Activated CD4-positive, alpha-beta memory T cell treated with anti-CD3 and anti-CD28 coated beads for 36 hours (primary cell): Measurements from ENCODE around the gene MAP7. TPM values are rescaled to one million over a fixed set of nuclear protein-coding genes. Genes with fewer than 3 reads are reported as not detected.

Experiments used
- CTCF ChIA-PET: fragments of 350-600 bp; sonication (Branson Sonifier 250); formaldehyde crosslinking; loops from one replicate; lab custom pipeline; 2021; ENCODE audit warnings: antibody characterized with exemption, inconsistent platforms; lab: Charles Lee
- POLR2A ChIA-PET: fragments of 350-600 bp; sonication (Branson Sonifier 250); formaldehyde crosslinking; loops from one replicate; lab custom pipeline; 2021; ENCODE audit warnings: antibody characterized with exemption; lab: Charles Lee
- DNase-seq: peaks from one replicate; pipeline ENCODE4 v3.0.0-alpha.2; 2020
- H3K27ac Mint-ChIP-seq: one replicate; pipeline ENCODE4 v1.8.0; 2021; ENCODE audit warnings: mixed read lengths
- H3K27me3 Mint-ChIP-seq: one replicate; pipeline ENCODE4 v1.8.0; 2021; ENCODE audit warnings: mixed read lengths
- H3K36me3 Mint-ChIP-seq: one replicate; pipeline ENCODE4 v1.8.0; 2021; ENCODE audit warnings: mixed read lengths
- H3K4me1 Mint-ChIP-seq: one replicate; pipeline ENCODE4 v1.8.0; 2021; ENCODE audit warnings: low read depth, mixed read lengths
- H3K4me3 Mint-ChIP-seq: one replicate; pipeline ENCODE4 v1.8.0; 2021; ENCODE audit warnings: mild to moderate bottlenecking, mixed read lengths
- H3K9me3 Mint-ChIP-seq: one replicate; pipeline ENCODE4 v1.8.0; 2021; ENCODE audit warnings: mixed read lengths
- intact Hi-C: fragments of 100-400 bp; cut with micrococcal nuclease; formaldehyde crosslinking; loops from one replicate; pipeline ENCODE4 v1.15.1; 2023
- total RNA-seq, 2 experiments: library from RNA; stranded (reverse); gene quantifications; one replicate each; pipeline ENCODE4 v1.2.3, GENCODE V29; 2021

MAP7 gene
- total RNA-seq, 2 experiments from 2014 or later: 1.2 to 1.3 TPM

GRCh38 chr6:136426627-136427377, 123.4 kb downstream of the MAP7 start:
- no peak for DNase-seq
- CTCF ChIA-PET: no interaction called here
- Mint-ChIP-seq H3K4me1 (no peaks in the 10 kb centered on the region), H3K27ac (no peak overlapping the region), H3K36me3 (no peaks in the 10 kb centered on the region), H3K4me3 (no peak overlapping the region), H3K27me3 (peaks cover 6% of the 10 kb centered on the region), H3K9me3 (no peaks in the 10 kb centered on the region)
- POLR2A ChIA-PET: no interaction called here
- intact Hi-C loops: no loop called here

GRCh38 chr6:136425793-136426192, 124.4 kb downstream of the MAP7 start:
- Mint-ChIP-seq H3K9me3 (no peaks in the 10 kb centered on the region), H3K27me3 (peaks cover 2% of the 10 kb centered on the region), H3K4me1 (no peaks in the 10 kb centered on the region), H3K36me3 (no peaks in the 10 kb centered on the region), H3K27ac (no peak overlapping the region), H3K4me3 (no peak overlapping the region)
- ChIA-PET CTCF (no interaction called here), POLR2A (no interaction called here)
- intact Hi-C loops: no loop called here
- no peak for DNase-seq

GRCh38 chr6:136424901-136425300, 125.3 kb downstream of the MAP7 start:
- H3K36me3 Mint-ChIP-seq: no peaks in the 10 kb centered on the region
- no peak overlapping the region for H3K27ac Mint-ChIP-seq
- POLR2A ChIA-PET: no interaction called here
- intact Hi-C loops: no loop called here
- no peak overlapping the region for H3K4me3 Mint-ChIP-seq
- CTCF ChIA-PET: no interaction called here
- H3K27me3 Mint-ChIP-seq: no peaks in the 10 kb centered on the region
- H3K4me1 Mint-ChIP-seq: no peaks in the 10 kb centered on the region
- no peak for DNase-seq
- H3K9me3 Mint-ChIP-seq: no peaks in the 10 kb centered on the region

- H3K36me3 Mint-ChIP-seq: no peaks in the 10 kb centered on the region
- intact Hi-C loops: no loop called here
- H3K27me3 Mint-ChIP-seq: no peaks in the 10 kb centered on the region
- H3K27ac Mint-ChIP-seq: no peak overlapping the region
- H3K9me3 Mint-ChIP-seq: no peaks in the 10 kb centered on the region
- no peak overlapping the region for H3K4me3 Mint-ChIP-seq
- DNase-seq: no peak
- H3K4me1 Mint-ChIP-seq: no peaks in the 10 kb centered on the region
- ChIA-PET CTCF (no interaction called here), POLR2A (no interaction called here)
These were observed 125.8 kb downstream of the MAP7 start for GRCh38 chr6:136424450-136424849.

GRCh38 chr6:136421537-136422158, 128.6 kb downstream of the MAP7 start:
- Mint-ChIP-seq H3K4me3 (no peak overlapping the region), H3K27ac (no peak overlapping the region), H3K9me3 (no peaks in the 10 kb centered on the region), H3K36me3 (no peaks in the 10 kb centered on the region), H3K4me1 (no peaks in the 10 kb centered on the region), H3K27me3 (no peaks in the 10 kb centered on the region)
- ChIA-PET POLR2A (no interaction called here), CTCF (no interaction called here)
- DNase-seq: no peak
- intact Hi-C loops: no loop called here

GRCh38 chr6:136420853-136421252, 129.4 kb downstream of the MAP7 start:
- ChIA-PET CTCF (no interaction called here), POLR2A (no interaction called here)
- H3K27me3 Mint-ChIP-seq: no peaks in the 10 kb centered on the region
- no peaks in the 10 kb centered on the region for H3K36me3 Mint-ChIP-seq
- no peak for DNase-seq
- intact Hi-C loops: no loop called here
- H3K4me3 Mint-ChIP-seq: no peak overlapping the region
- no peaks in the 10 kb centered on the region for H3K4me1 Mint-ChIP-seq
- H3K27ac Mint-ChIP-seq: no peak overlapping the region
- H3K9me3 Mint-ChIP-seq: no peaks in the 10 kb centered on the region

- Mint-ChIP-seq H3K4me3 (no peak overlapping the region), H3K36me3 (no peaks in the 10 kb centered on the region), H3K27me3 (no peaks in the 10 kb centered on the region), H3K4me1 (no peaks in the 10 kb centered on the region), H3K9me3 (no peaks in the 10 kb centered on the region), H3K27ac (no peak overlapping the region)
- CTCF ChIA-PET: no interaction called here
- no peak for DNase-seq
- intact Hi-C loops: no loop called here
- POLR2A ChIA-PET: no interaction called here
These were observed 134.7 kb downstream of the MAP7 start for GRCh38 chr6:136415351-136416007.

- Mint-ChIP-seq H3K36me3 (no peaks in the 10 kb centered on the region), H3K4me1 (peaks cover 3% of the 10 kb centered on the region), H3K27me3 (no peaks in the 10 kb centered on the region), H3K4me3 (no peak overlapping the region), H3K27ac (no peak overlapping the region), H3K9me3 (no peaks in the 10 kb centered on the region)
- intact Hi-C loops: no loop called here
- ChIA-PET CTCF (no interaction called here), POLR2A (no interaction called here)
- DNase-seq: no peak
These were observed 137.8 kb downstream of the MAP7 start for GRCh38 chr6:136412410-136412809.

- H3K4me1 Mint-ChIP-seq: peaks cover 3% of the 10 kb centered on the region
- POLR2A ChIA-PET: no interaction called here
- no peak overlapping the region for H3K27ac Mint-ChIP-seq
- DNase-seq: no peak
- intact Hi-C loops: no loop called here
- CTCF ChIA-PET: no interaction called here
- H3K9me3 Mint-ChIP-seq: no peaks in the 10 kb centered on the region
- H3K36me3 Mint-ChIP-seq: no peaks in the 10 kb centered on the region
- no peak overlapping the region for H3K4me3 Mint-ChIP-seq
- no peaks in the 10 kb centered on the region for H3K27me3 Mint-ChIP-seq
These were observed 138.5 kb downstream of the MAP7 start for GRCh38 chr6:136411453-136412354.

- no peak overlapping the region for H3K4me3 Mint-ChIP-seq
- POLR2A ChIA-PET: no interaction called here
- H3K27ac Mint-ChIP-seq: no peak overlapping the region
- H3K36me3 Mint-ChIP-seq: no peaks in the 10 kb centered on the region
- no peaks in the 10 kb centered on the region for H3K27me3 Mint-ChIP-seq
- no peak for DNase-seq
- H3K9me3 Mint-ChIP-seq: no peaks in the 10 kb centered on the region
- intact Hi-C loops: no loop called here
- peaks cover 3% of the 10 kb centered on the region for H3K4me1 Mint-ChIP-seq
- CTCF ChIA-PET: no interaction called here
These were observed 139.2 kb downstream of the MAP7 start for GRCh38 chr6:136411025-136411325.

GRCh38 chr6:136410201-136411024, 139.8 kb downstream of the MAP7 start:
- no peak overlapping the region for H3K4me3 Mint-ChIP-seq
- H3K36me3 Mint-ChIP-seq: no peaks in the 10 kb centered on the region
- H3K27me3 Mint-ChIP-seq: peaks cover 2% of the 10 kb centered on the region
- no peaks in the 10 kb centered on the region for H3K9me3 Mint-ChIP-seq
- intact Hi-C loops: no loop called here
- peaks cover 3% of the 10 kb centered on the region for H3K4me1 Mint-ChIP-seq
- CTCF ChIA-PET: no interaction called here
- POLR2A ChIA-PET: no interaction called here
- DNase-seq: no peak
- H3K27ac Mint-ChIP-seq: no peak overlapping the region
